NB4 (cell line): ENCODE measurements around the gene ANXA6.

Experiments
- CTCF ChIP-seq: IDR thresholded peaks from one replicate; pipeline ENCODE4 v1.5.1; 2012; ENCODE audit warnings: low read depth, low read length
- MAX ChIP-seq: IDR thresholded peaks from 2 replicates; pipeline ENCODE4 v1.6.1; 2011; ENCODE audit warnings: low read depth, low read length
- MYC ChIP-seq: IDR thresholded peaks from 2 replicates; pipeline ENCODE4 v1.6.1; 2011; ENCODE audit warnings: low read depth, low read length
- POLR2A ChIP-seq: IDR thresholded peaks from 2 replicates; pipeline ENCODE4 v1.6.1; 2011; ENCODE audit warnings: mild to moderate bottlenecking; ENCODE audit not compliant: insufficient read length; ENCODE audit errors: extremely low read depth

GRCh38 chr5:151171529-151171928 is 13.9 kb upstream of the ANXA6 start:
- TF ChIP-seq CTCF (no peak), POLR2A (no peak), MAX (no peak), MYC (no peak)
